ENCODE results near the gene SENP3.

Gene SENP3

GRCh38 chr17:7556627-7557026 lies 5.1 kb upstream of the SENP3 start:
- DNase-seq (ENCODE audit: low spot score) = no peak

- DNase-seq (ENCODE audit: low spot score) = no peak
These were observed 4.5 kb upstream of the SENP3 start for GRCh38 chr17:7557147-7557764.

GRCh38 chr17:7557775-7558543 lies 3.8 kb upstream of the SENP3 start:
- DNase-seq (ENCODE audit: low spot score) = peak; percentile 77

- no peak for DNase-seq (ENCODE audit: low spot score)
These were observed 3.0 kb upstream of the SENP3 start, which contains the start of gene TNFSF13 for GRCh38 chr17:7558544-7559319. Gene TNFSF13, plus strand, starts transcription at chr17:7558750. Its CDS starts 290 bp downstream, at chr17:7559040.

GRCh38 chr17:7559320-7560171 lies 2.2 kb upstream of the SENP3 start:
- no peak for DNase-seq (ENCODE audit: low spot score)

- DNase-seq (ENCODE audit: low spot score) = peak; percentile 78
These were observed 1.3 kb upstream of the SENP3 start for GRCh38 chr17:7560172-7561027.

- peak; percentile 94 for DNase-seq (ENCODE audit: low spot score)
These were observed 617 bp upstream of the SENP3 start for GRCh38 chr17:7561028-7561575.

GRCh38 chr17:7562208-7562605 lies 488 bp downstream of the SENP3 start:
- DNase-seq (ENCODE audit: low spot score) = no peak

GRCh38 chr17:7563115-7563869 lies 1.6 kb downstream of the SENP3 start:
- no peak for DNase-seq (ENCODE audit: low spot score)

GRCh38 chr17:7569571-7569970 lies 7.9 kb downstream of the SENP3 start:
- no peak for DNase-seq (ENCODE audit: low spot score)

- DNase-seq (ENCODE audit: low spot score) = no peak
These were observed 8.6 kb downstream of the SENP3 start for GRCh38 chr17:7570351-7570750.

- DNase-seq (ENCODE audit: low spot score) = no peak
These were observed 10.5 kb downstream of the SENP3 start for GRCh38 chr17:7572338-7572587.

GRCh38 chr17:7572588-7573323 lies 11.0 kb downstream of the SENP3 start:
- DNase-seq (ENCODE audit: low spot score) = peak; percentile 94

- DNase-seq (ENCODE audit: low spot score) = peak; percentile 88
These were observed 11.8 kb downstream of the SENP3 start for GRCh38 chr17:7573324-7574080.

- DNase-seq (ENCODE audit: low spot score) = no peak
These were observed 12.6 kb downstream of the SENP3 start for GRCh38 chr17:7574176-7574953.

GRCh38 chr17:7575481-7575883 lies 13.8 kb downstream of the SENP3 start:
- DNase-seq (ENCODE audit: low spot score) = no peak

- DNase-seq (ENCODE audit: low spot score) = no peak
These were observed 14.2 kb downstream of the SENP3 start for GRCh38 chr17:7575959-7576358.

- no peak for DNase-seq (ENCODE audit: low spot score)
These were observed 14.8 kb downstream of the SENP3 start for GRCh38 chr17:7576432-7576937.
